Nephron (organoid): ENCODE data around the gene ARHGAP26.

Experiments
- H3K27ac Mint-ChIP-seq, 3 experiments: 2 replicates each; pipeline ENCODE4 v1.8.0; 2020; ENCODE audit warnings: mixed read lengths in 3 of 3, mild to moderate bottlenecking in 2 of 3, moderate library complexity in 1 of 3
- H3K27me3 Mint-ChIP-seq: 2 replicates; pipeline ENCODE4 v1.8.0; 2021; ENCODE audit warnings: low read depth, mild to moderate bottlenecking, moderate library complexity, mixed read lengths
- H3K36me3 Mint-ChIP-seq: 2 replicates; pipeline ENCODE4 v1.8.0; 2020; ENCODE audit warnings: low read depth, mixed read lengths
- H3K4me1 Mint-ChIP-seq: 2 replicates; pipeline ENCODE4 v1.8.0; 2020; ENCODE audit warnings: mixed read lengths
- H3K4me3 Mint-ChIP-seq, 3 experiments: 2 replicates each; pipeline ENCODE4 v1.8.0; 2020; ENCODE audit warnings: mild to moderate bottlenecking in 3 of 3, mixed read lengths in 3 of 3, moderate library complexity in 2 of 3
- H3K9me3 Mint-ChIP-seq: 2 replicates; pipeline ENCODE4 v1.8.0; 2020; ENCODE audit warnings: mixed read lengths
- TF ChIP-seq, protein P1 (sequence below), 3 experiments: fragments of 200-600 bp; sonication (generic); IDR thresholded peaks; one replicate each; pipeline ENCODE4 v1.5.0; 2021; ENCODE audit warnings: antibody characterized with exemption in 3 of 3; ENCODE audit not compliant: unreplicated experiment in 3 of 3

ARHGAP26 gene

DNA sequence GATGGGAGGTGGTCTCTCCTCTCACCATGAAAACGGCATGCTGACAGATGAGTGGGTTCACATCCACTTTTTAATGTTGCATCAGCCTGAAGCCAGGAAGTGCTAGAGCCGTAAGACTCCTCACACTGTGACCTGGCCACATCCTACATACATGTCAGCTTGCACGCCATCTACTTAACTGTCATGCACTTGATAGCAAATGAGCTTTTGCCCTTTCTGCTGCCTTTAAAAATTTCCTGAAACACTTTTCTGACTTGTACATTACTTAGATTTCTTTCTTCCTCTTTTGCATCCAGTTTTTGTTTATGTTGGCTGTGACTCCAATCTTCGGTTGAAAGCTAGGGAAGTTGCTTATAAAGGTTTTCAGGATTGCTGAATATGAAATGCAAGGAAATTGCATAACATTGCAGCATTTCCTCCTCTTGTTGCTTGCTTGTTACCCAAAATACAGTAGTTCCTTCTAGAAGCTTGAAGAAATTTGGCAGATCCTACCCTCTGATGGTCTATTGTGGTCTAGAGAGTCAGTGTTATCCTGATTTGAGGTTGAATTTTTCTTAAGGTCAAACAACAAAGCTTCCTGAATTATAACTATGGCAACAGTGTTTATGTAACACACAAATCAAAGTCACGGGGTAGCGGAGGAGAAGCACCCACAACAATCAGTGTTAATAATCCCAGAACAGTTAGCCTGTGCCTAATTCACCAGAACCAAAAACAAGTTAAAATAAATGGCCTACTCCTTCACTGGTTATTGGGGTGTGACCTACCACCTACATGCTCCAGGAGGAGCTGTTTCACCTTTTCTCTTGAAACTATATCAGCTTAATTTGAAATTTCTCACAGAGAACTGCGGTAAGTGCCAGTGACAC lies 232.5 kb downstream of the ARHGAP26 start:
- Mint-ChIP-seq H3K36me3 (no peaks in the 10 kb centered on the region), H3K9me3 (no peaks in the 10 kb centered on the region), H3K4me3 (no peak overlapping the region), H3K27me3 (no peaks in the 10 kb centered on the region), H3K27ac (peak overlapping the region; percentile 80 to 92 (median 90)), H3K4me1 (peaks cover 28% of the 10 kb centered on the region)
- TF ChIP-seq, protein P1, sequence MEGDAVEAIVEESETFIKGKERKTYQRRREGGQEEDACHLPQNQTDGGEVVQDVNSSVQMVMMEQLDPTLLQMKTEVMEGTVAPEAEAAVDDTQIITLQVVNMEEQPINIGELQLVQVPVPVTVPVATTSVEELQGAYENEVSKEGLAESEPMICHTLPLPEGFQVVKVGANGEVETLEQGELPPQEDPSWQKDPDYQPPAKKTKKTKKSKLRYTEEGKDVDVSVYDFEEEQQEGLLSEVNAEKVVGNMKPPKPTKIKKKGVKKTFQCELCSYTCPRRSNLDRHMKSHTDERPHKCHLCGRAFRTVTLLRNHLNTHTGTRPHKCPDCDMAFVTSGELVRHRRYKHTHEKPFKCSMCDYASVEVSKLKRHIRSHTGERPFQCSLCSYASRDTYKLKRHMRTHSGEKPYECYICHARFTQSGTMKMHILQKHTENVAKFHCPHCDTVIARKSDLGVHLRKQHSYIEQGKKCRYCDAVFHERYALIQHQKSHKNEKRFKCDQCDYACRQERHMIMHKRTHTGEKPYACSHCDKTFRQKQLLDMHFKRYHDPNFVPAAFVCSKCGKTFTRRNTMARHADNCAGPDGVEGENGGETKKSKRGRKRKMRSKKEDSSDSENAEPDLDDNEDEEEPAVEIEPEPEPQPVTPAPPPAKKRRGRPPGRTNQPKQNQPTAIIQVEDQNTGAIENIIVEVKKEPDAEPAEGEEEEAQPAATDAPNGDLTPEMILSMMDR (IDR thresholded peaks at IDR 0.05; ENCODE audit: unreplicated experiment in 3 of 3), result peak; percentile 58 to 76 (median 70)

GRCh38 chr5:143003328-143003636 lies 233.1 kb downstream of the ARHGAP26 start:
- peaks cover 28% of the 10 kb centered on the region for H3K4me1 Mint-ChIP-seq
- H3K9me3 Mint-ChIP-seq, result no peaks in the 10 kb centered on the region
- H3K36me3 Mint-ChIP-seq, result no peaks in the 10 kb centered on the region
- H3K4me3 Mint-ChIP-seq, result no peak overlapping the region
- H3K27me3 Mint-ChIP-seq, result no peaks in the 10 kb centered on the region
- peak overlapping the region; percentile 80 to 92 (median 90) for H3K27ac Mint-ChIP-seq
- TF ChIP-seq, protein P1 (IDR thresholded peaks at IDR 0.05; ENCODE audit: unreplicated experiment in 3 of 3), result peak in 1 of 3 experiments; percentile 36

DNA sequence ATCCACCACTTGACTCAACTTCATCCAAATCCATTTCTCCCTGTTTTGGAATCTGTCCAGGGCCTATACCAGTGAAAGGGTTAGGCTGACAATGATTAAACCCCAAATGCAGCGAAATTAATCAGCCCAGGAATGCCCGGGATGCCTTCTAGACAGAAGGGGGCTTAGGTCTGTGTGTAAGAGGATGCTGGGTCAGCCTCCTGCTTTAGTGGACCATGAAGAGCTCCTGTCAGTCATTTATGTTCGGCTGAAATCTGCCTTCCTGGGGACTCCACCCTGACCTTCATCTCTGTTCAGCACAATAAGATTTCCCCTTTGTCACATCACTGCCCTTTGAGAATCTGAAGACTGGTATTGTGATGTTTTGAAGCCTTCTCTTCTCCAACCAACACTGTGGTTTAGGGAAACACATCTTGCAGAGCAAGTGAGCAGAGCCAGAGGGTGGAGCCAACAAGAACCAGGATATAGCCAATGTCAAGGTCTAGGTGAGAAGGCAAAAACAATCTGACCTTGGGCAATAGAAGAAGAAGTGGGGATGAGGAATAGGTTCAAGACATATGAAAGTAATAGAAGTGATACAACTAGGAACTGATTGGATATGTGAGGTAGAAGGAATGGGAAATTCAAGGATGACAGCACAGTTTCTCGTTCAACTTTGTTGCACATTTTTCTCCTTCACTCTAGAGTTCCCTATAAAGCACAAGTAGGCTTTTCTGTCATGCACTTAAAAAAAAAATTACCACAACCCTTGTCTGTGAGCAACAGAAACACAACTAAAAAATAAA lies 234.4 kb downstream of the ARHGAP26 start:
- Mint-ChIP-seq H3K36me3 (no peaks in the 10 kb centered on the region), H3K4me1 (peaks cover 28% of the 10 kb centered on the region), H3K27me3 (no peaks in the 10 kb centered on the region), H3K4me3 (no peak overlapping the region), H3K27ac (peak overlapping the region; percentile 30 to 63 (median 56)), H3K9me3 (no peaks in the 10 kb centered on the region)
- TF ChIP-seq, protein P1 (IDR thresholded peaks at IDR 0.05; ENCODE audit: unreplicated experiment in 3 of 3), result no peak

DNA sequence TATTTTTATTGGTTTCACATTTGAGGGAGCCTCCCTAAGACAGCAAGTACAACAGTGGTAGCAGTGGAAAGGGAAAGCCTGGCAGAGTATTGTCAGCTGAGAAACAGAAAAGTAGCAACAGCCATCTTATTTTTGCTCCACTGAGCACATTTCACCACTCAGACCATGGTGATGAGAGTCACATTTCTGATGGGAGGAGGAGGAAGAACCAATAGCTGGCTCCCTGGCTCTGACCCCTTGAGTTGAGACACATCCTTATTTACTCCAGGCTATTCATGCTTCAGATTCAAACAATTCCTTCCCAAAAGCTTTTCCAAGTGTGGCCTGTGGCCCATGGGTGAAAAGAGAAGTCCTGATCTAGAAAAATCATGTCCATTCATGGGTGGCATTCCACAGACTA lies 236.3 kb downstream of the ARHGAP26 start:
- H3K27me3 Mint-ChIP-seq, result no peaks in the 10 kb centered on the region
- H3K27ac Mint-ChIP-seq, result no peak overlapping the region
- H3K9me3 Mint-ChIP-seq, result no peaks in the 10 kb centered on the region
- TF ChIP-seq, protein P1 (IDR thresholded peaks at IDR 0.05; ENCODE audit: unreplicated experiment in 3 of 3), result no peak
- no peaks in the 10 kb centered on the region for H3K36me3 Mint-ChIP-seq
- no peak overlapping the region for H3K4me3 Mint-ChIP-seq
- peaks cover 24% of the 10 kb centered on the region for H3K4me1 Mint-ChIP-seq

- no peak overlapping the region for H3K4me3 Mint-ChIP-seq
- H3K4me1 Mint-ChIP-seq, result peaks cover 18% of the 10 kb centered on the region
- no peaks in the 10 kb centered on the region for H3K27me3 Mint-ChIP-seq
- H3K36me3 Mint-ChIP-seq, result no peaks in the 10 kb centered on the region
- H3K27ac Mint-ChIP-seq, result no peak overlapping the region
- TF ChIP-seq, protein P1 (IDR thresholded peaks at IDR 0.05; ENCODE audit: unreplicated experiment in 3 of 3), result no peak
- H3K9me3 Mint-ChIP-seq, result no peaks in the 10 kb centered on the region
These were observed 237.9 kb downstream of the ARHGAP26 start for GRCh38 chr5:143008032-143008431.
